SK-MEL-5 (cell line): ENCODE measurements around the gene RFX8. TPM values are rescaled to one million over a fixed set of nuclear protein-coding genes. Genes with fewer than 3 reads are reported as not detected.

Source experiments
- DNase-seq: peaks from one replicate; pipeline ENCODE4 v3.0.0-alpha.2; 2016; ENCODE audit warnings: low read depth, low spot score
- in situ Hi-C: cut with HindIII; loops from 2 replicates; pipeline ENCODE4 v1.10.0; 2016; ENCODE audit warnings: low sequenced_read_pairs, high pct_unique_total_duplicates, low pct_unique_long_range_greater_than_20kb
- total RNA-seq: library from RNA; depleted of rRNA; stranded (reverse); fragments of >200 nt; shearing (Covaris generic); gene quantifications from 2 replicates; pipeline ENCODE4 v1.2.3, GENCODE V29; 2014

RFX8 gene
- total RNA-seq, 1 experiment from 2014 or later: not detected

- peak; percentile 33 for DNase-seq
- in situ Hi-C loops: no loop called here
These were observed 73.0 kb downstream of the RFX8 start for GRCh38 chr2:101401906-101402305.

GRCh38 chr2:101401326-101401665 lies 73.6 kb downstream of the RFX8 start:
- in situ Hi-C loops: no loop called here
- DNase-seq: no peak

- in situ Hi-C loops: no loop called here
- no peak for DNase-seq
These were observed 74.2 kb downstream of the RFX8 start for GRCh38 chr2:101400506-101401325.

GRCh38 chr2:101400048-101400447 lies 74.9 kb downstream of the RFX8 start:
- no peak for DNase-seq
- in situ Hi-C loops: no loop called here

GRCh38 chr2:101399021-101399799 lies 75.7 kb downstream of the RFX8 start:
- in situ Hi-C loops: no loop called here

GRCh38 chr2:101398116-101398821 lies 76.6 kb downstream of the RFX8 start:
- in situ Hi-C loops: no loop called here
- no peak for DNase-seq

More at GRCh38 chr2:101399021-101399799, 75.7 kb downstream of the RFX8 start:
- no peak for DNase-seq

GRCh38 chr2:101396316-101396717 lies 78.6 kb downstream of the RFX8 start:
- in situ Hi-C loops: no loop called here
- DNase-seq: no peak

- DNase-seq: no peak
- in situ Hi-C loops: no loop called here
These were observed 79.2 kb downstream of the RFX8 start for GRCh38 chr2:101395545-101396315.

- in situ Hi-C loops: no loop called here
- DNase-seq: no peak
These were observed 86.7 kb downstream of the RFX8 start for GRCh38 chr2:101388232-101388631.

- in situ Hi-C loops: no loop called here
These were observed 87.6 kb downstream of the RFX8 start, which contains the start of gene CREG2 for GRCh38 chr2:101387151-101387834. Gene CREG2, minus strand, starts transcription at chr2:101387503. Its CDS starts 46 bp downstream, at chr2:101387457.

GRCh38 chr2:101386599-101387150 lies 88.2 kb downstream of the RFX8 start:
- in situ Hi-C loops: no loop called here
- DNase-seq: no peak

More at GRCh38 chr2:101387151-101387834, 87.6 kb downstream of the RFX8 start, which contains the start of gene CREG2:
- peak; percentile 35 for DNase-seq

- in situ Hi-C loops: no loop called here
- DNase-seq: no peak
These were observed 91.8 kb downstream of the RFX8 start for GRCh38 chr2:101383016-101383541.

- no peak for DNase-seq
- in situ Hi-C loops: no loop called here
These were observed 92.5 kb downstream of the RFX8 start for GRCh38 chr2:101382442-101382841.

GRCh38 chr2:101380376-101380775 lies 94.5 kb downstream of the RFX8 start:
- no peak for DNase-seq
- in situ Hi-C loops: no loop called here

GRCh38 chr2:101379091-101379490 lies 95.8 kb downstream of the RFX8 start:
- DNase-seq: no peak
- in situ Hi-C loops: no loop called here

- DNase-seq: no peak
- in situ Hi-C loops: no loop called here
These were observed 99.3 kb downstream of the RFX8 start for GRCh38 chr2:101375653-101376052.
